Ishikawa (cell line): Measurements from ENCODE around the gene LYSET.
A peak's percentile ranks its signal among the peaks of the same experiment; 100 is the strongest.

ENCODE experiments used
- CEBPB ChIP-seq: IDR thresholded peaks from 2 replicates; pipeline ENCODE4 v1.6.1; 2012
- CREB1 ChIP-seq: IDR thresholded peaks from 2 replicates; pipeline ENCODE4 v1.6.1; 2012; ENCODE audit warnings: low read depth
- EGR1 ChIP-seq: IDR thresholded peaks from 2 replicates; pipeline ENCODE4 v1.6.1; 2012
- EP300 ChIP-seq: IDR thresholded peaks from 2 replicates; pipeline ENCODE4 v1.6.1; 2012; ENCODE audit warnings: borderline replicate concordance
- FOXM1 ChIP-seq: IDR thresholded peaks from 2 replicates; pipeline ENCODE4 v1.6.1; 2012; ENCODE audit warnings: low read depth, borderline replicate concordance
- MAX ChIP-seq: IDR thresholded peaks from 2 replicates; pipeline ENCODE4 v1.6.1; 2012
- NFIC ChIP-seq: IDR thresholded peaks from 2 replicates; pipeline ENCODE4 v1.6.1; 2012
- RAD21 ChIP-seq: IDR thresholded peaks from 2 replicates; pipeline ENCODE4 v1.6.1; 2012; ENCODE audit warnings: low read depth
- REST ChIP-seq: IDR thresholded peaks from 2 replicates; pipeline ENCODE4 v1.6.1; 2012; ENCODE audit warnings: low read depth, mild to moderate bottlenecking
- TAF1 ChIP-seq: IDR thresholded peaks from 2 replicates; pipeline ENCODE4 v1.6.1; 2012; ENCODE audit warnings: low read depth, mild to moderate bottlenecking
- TCF12 ChIP-seq: IDR thresholded peaks from 2 replicates; pipeline ENCODE4 v1.6.1; 2012; ENCODE audit warnings: low read depth
- TEAD4 ChIP-seq: IDR thresholded peaks from 2 replicates; pipeline ENCODE4 v1.6.1; 2012
- USF1 ChIP-seq: IDR thresholded peaks from 2 replicates; pipeline ENCODE4 v1.6.1; 2012
- YY1 ChIP-seq: IDR thresholded peaks from 2 replicates; pipeline ENCODE4 v1.6.1; 2012; ENCODE audit warnings: low read depth
- ZBTB7A ChIP-seq: IDR thresholded peaks from 2 replicates; pipeline ENCODE4 v1.6.1; 2012; ENCODE audit warnings: low read depth

LYSET gene

GRCh38 chr14:93160353-93160801 is 24.7 kb upstream of the LYSET start:
- TF ChIP-seq CREB1 (no peak), REST (no peak), RAD21 (peak; percentile 57)

- TF ChIP-seq TEAD4: no peak
- no peak for TF ChIP-seq EP300
- no peak for TF ChIP-seq YY1
- TF ChIP-seq TCF12: no peak
- no peak for TF ChIP-seq TAF1
- TF ChIP-seq RAD21: no peak
- no peak for TF ChIP-seq USF1
- no peak for TF ChIP-seq CEBPB
- no peak for TF ChIP-seq NFIC
- TF ChIP-seq FOXM1: no peak
- TF ChIP-seq CREB1: no peak
- TF ChIP-seq REST: no peak
- TF ChIP-seq EGR1: no peak
- TF ChIP-seq ZBTB7A: no peak
- TF ChIP-seq MAX: no peak
These were observed 23.6 kb upstream of the LYSET start for GRCh38 chr14:93161411-93161940.

- TF ChIP-seq USF1 (no peak), TEAD4 (no peak), EGR1 (no peak), NFIC (no peak), ZBTB7A (no peak), CREB1 (no peak), EP300 (no peak)
These were observed 21.6 kb upstream of the LYSET start for GRCh38 chr14:93163564-93163963.

GRCh38 chr14:93165271-93166265 is 19.5 kb upstream of the LYSET start:
- peak; percentile 84 for TF ChIP-seq CEBPB

GRCh38 chr14:93171376-93171775 is 13.7 kb upstream of the LYSET start:
- TF ChIP-seq USF1 (no peak), FOXM1 (no peak), EP300 (no peak), EGR1 (no peak), MAX (no peak), NFIC (no peak), ZBTB7A (no peak), CREB1 (no peak), TAF1 (no peak), CEBPB (no peak), RAD21 (no peak), TCF12 (no peak), TEAD4 (no peak), REST (no peak), YY1 (no peak)
